ENCODE data around the gene LY6G6F. TPM values are rescaled to one million over a fixed set of nuclear protein-coding genes. Genes with fewer than 3 reads are reported as not detected.

LY6G6F gene
- polyA plus RNA-seq (ENCODE audit: insufficient read length in 3 of 3) = 1 to 10 TPM in 1 of 3 donors, under 1 TPM in 2; 0.44 to 1.5 (median 0.98) TPM

GRCh38 chr6:31706599-31706998 is at the start of gene LY6G6F:
TSS of gene LY6G6F (plus strand) at chr6:31706866. CDS start at chr6:31706907, 41 bp downstream.
- no peak for DNase-seq (ENCODE audit: low read depth in 3 of 3, low spot score in 2 of 3)

GRCh38 chr6:31657406-31658157 is 49.1 kb upstream of the LY6G6F start:
- DNase-seq (ENCODE audit: low read depth in 3 of 3, low spot score in 2 of 3) = no peak

GRCh38 chr6:31658158-31658688 is 48.4 kb upstream of the LY6G6F start:
- no peak for DNase-seq (ENCODE audit: low read depth in 3 of 3, low spot score in 2 of 3)

GRCh38 chr6:31658983-31659648 is 47.5 kb upstream of the LY6G6F start:
- DNase-seq (ENCODE audit: low read depth in 3 of 3, low spot score in 2 of 3) = no peak

GRCh38 chr6:31659649-31660380 is 46.9 kb upstream of the LY6G6F start:
- DNase-seq (ENCODE audit: low read depth in 3 of 3, low spot score in 2 of 3) = no peak

- peak in 1 of 3 donors; percentile 78 for DNase-seq (ENCODE audit: low read depth in 3 of 3, low spot score in 2 of 3)
These were observed 46.0 kb upstream of the LY6G6F start, which contains the start of gene C6orf47 for GRCh38 chr6:31660381-31661261. TSS of gene C6orf47 (minus strand) at chr6:31660778. CDS start at chr6:31659947, 831 bp downstream.

GRCh38 chr6:31661262-31662123 is 45.2 kb upstream of the LY6G6F start:
- no peak for DNase-seq (ENCODE audit: low read depth in 3 of 3, low spot score in 2 of 3)

GRCh38 chr6:31662124-31662723 is 44.4 kb upstream of the LY6G6F start:
- DNase-seq (ENCODE audit: low read depth in 3 of 3, low spot score in 2 of 3) = no peak

GRCh38 chr6:31663126-31663960 is 43.3 kb upstream of the LY6G6F start:
- DNase-seq (ENCODE audit: low read depth in 3 of 3, low spot score in 2 of 3) = no peak

- no peak for DNase-seq (ENCODE audit: low read depth in 3 of 3, low spot score in 2 of 3)
These were observed 42.5 kb upstream of the LY6G6F start for GRCh38 chr6:31663961-31664789.

GRCh38 chr6:31664790-31665500 is 41.7 kb upstream of the LY6G6F start, which contains the start of gene GPANK1:
TSS of gene GPANK1 (minus strand) at chr6:31664997. CDS start at chr6:31664478, 519 bp downstream.
- peak in 2 of 3 donors; percentile 89 to 92 for DNase-seq (ENCODE audit: low read depth in 3 of 3, low spot score in 2 of 3)

- peak in 2 of 3 donors; percentile 90 to 96 for DNase-seq (ENCODE audit: low read depth in 3 of 3, low spot score in 2 of 3)
These were observed 40.9 kb upstream of the LY6G6F start, which contains the start of gene CSNK2B for GRCh38 chr6:31665501-31666336. TSS of gene CSNK2B (plus strand) at chr6:31666080. CDS start at chr6:31666832, 752 bp downstream.

- no peak for DNase-seq (ENCODE audit: low read depth in 3 of 3, low spot score in 2 of 3)
These were observed 40.2 kb upstream of the LY6G6F start for GRCh38 chr6:31666337-31666965.

GRCh38 chr6:31669676-31670075 is 37.0 kb upstream of the LY6G6F start, which contains the start of gene LY6G5B:
TSS of gene LY6G5B (plus strand) at chr6:31669976. CDS start at chr6:31670951, 975 bp downstream.
- DNase-seq (ENCODE audit: low read depth in 3 of 3, low spot score in 2 of 3) = no peak
